ENCODE measurements around the gene DNPH1.

GRCh38 chr6:43192911-43193310 is 36.4 kb downstream of the DNPH1 start:
- TF ChIP-seq, protein P1, sequence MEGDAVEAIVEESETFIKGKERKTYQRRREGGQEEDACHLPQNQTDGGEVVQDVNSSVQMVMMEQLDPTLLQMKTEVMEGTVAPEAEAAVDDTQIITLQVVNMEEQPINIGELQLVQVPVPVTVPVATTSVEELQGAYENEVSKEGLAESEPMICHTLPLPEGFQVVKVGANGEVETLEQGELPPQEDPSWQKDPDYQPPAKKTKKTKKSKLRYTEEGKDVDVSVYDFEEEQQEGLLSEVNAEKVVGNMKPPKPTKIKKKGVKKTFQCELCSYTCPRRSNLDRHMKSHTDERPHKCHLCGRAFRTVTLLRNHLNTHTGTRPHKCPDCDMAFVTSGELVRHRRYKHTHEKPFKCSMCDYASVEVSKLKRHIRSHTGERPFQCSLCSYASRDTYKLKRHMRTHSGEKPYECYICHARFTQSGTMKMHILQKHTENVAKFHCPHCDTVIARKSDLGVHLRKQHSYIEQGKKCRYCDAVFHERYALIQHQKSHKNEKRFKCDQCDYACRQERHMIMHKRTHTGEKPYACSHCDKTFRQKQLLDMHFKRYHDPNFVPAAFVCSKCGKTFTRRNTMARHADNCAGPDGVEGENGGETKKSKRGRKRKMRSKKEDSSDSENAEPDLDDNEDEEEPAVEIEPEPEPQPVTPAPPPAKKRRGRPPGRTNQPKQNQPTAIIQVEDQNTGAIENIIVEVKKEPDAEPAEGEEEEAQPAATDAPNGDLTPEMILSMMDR (IDR thresholded peaks at IDR 0.05), result no peak
- no peak for TF ChIP-seq POLR2A (IDR thresholded peaks at IDR 0.05)
